IMR-90 (cell line): ENCODE results near the gene STK32A.

Experiments
- TF ChIP-seq, protein P1 (sequence below): conservative IDR thresholded peaks from 2 replicates; pipeline ENCODE4 v1.5.1; 2012; ENCODE audit warnings: mild to moderate bottlenecking, low read depth, low read length, improper control_type of control experiment
- TF ChIP-seq, protein P2 (sequence below): fragments of 150-350 bp; IDR thresholded peaks from 2 replicates; pipeline ENCODE4 v1.6.1; 2017; ENCODE audit warnings: mild to moderate bottlenecking, antibody characterized with exemption, low read length, low read depth

DNA sequence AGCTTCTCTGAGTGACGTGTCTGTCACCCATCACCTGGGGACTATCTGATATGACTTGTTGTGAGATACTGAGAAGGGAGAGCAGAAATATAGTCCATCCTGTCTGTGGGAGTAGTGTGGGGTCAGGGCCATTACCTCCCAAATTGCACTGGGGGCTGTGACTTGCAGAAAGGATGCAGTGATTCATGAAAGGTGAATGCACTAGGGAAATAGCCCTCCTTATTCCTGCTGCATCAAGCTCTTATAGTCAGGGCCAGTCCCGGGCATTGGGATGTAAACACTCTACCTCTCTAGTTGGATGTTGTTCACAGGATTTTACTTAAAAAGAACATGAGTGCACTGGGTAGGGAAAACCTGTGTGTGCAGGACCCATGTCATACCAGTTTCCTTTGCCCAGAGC is 124.8 kb downstream of the STK32A start:
- TF ChIP-seq, protein P1, sequence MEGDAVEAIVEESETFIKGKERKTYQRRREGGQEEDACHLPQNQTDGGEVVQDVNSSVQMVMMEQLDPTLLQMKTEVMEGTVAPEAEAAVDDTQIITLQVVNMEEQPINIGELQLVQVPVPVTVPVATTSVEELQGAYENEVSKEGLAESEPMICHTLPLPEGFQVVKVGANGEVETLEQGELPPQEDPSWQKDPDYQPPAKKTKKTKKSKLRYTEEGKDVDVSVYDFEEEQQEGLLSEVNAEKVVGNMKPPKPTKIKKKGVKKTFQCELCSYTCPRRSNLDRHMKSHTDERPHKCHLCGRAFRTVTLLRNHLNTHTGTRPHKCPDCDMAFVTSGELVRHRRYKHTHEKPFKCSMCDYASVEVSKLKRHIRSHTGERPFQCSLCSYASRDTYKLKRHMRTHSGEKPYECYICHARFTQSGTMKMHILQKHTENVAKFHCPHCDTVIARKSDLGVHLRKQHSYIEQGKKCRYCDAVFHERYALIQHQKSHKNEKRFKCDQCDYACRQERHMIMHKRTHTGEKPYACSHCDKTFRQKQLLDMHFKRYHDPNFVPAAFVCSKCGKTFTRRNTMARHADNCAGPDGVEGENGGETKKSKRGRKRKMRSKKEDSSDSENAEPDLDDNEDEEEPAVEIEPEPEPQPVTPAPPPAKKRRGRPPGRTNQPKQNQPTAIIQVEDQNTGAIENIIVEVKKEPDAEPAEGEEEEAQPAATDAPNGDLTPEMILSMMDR, result no peak
- TF ChIP-seq, protein P2, sequence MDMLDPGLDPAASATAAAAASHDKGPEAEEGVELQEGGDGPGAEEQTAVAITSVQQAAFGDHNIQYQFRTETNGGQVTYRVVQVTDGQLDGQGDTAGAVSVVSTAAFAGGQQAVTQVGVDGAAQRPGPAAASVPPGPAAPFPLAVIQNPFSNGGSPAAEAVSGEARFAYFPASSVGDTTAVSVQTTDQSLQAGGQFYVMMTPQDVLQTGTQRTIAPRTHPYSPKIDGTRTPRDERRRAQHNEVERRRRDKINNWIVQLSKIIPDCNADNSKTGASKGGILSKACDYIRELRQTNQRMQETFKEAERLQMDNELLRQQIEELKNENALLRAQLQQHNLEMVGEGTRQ, result no peak
